DOHH2 (cell line): ENCODE data around the gene TTC39B.

Experiments used
- CTCF ChIP-seq: fragments of 200-600 bp; sonication (generic); IDR thresholded peaks from one replicate; pipeline ENCODE4 v1.5.1; 2014; ENCODE audit warnings: antibody characterized with exemption, mild to moderate bottlenecking, low read depth, low read length; ENCODE audit not compliant: poor library complexity, severe bottlenecking
- EZH2phosphoT487 ChIP-seq: fragments of 200-600 bp; sonication (generic); IDR thresholded peaks from 2 replicates; pipeline ENCODE4 v1.6.1; 2017; ENCODE audit warnings: borderline replicate concordance, mild to moderate bottlenecking, antibody characterized with exemption, low read length, moderate library complexity, mixed read lengths

- no peak for TF ChIP-seq CTCF
- no peak for TF ChIP-seq EZH2phosphoT487
Measured at GRCh38 chr9:15332939-15333338, 25.9 kb upstream of the TTC39B start.
